Activated CD4-positive, alpha-beta T cell treated with anti-CD3 and anti-CD28 coated beads for 48 hours (primary cell): ENCODE measurements around the gene RGL1.

Source experiments
- DNase-seq: peaks from one replicate; pipeline ENCODE4 v3.0.0-alpha.2; 2020

Gene RGL1

DNA sequence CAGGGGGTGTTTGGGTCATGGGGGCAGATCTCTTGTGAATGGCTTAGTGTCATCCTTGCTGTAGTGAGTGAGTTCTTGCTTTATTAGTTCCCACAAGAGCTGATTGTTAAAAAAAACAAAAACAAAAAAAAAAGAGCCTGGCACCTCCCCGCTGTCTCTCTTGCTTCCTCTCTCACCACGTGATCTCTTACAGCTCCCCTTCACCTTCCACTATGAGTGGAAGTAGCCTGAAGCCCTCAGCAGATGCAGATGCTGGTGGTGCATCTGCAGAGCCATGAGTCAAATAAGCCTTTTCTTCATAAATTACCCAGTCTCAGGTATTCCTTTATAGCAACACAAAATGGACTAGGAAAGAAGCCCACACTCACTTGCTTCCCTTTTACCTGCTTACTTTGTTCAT lies 17.2 kb upstream of the RGL1 start:
- DNase-seq: no peak

GRCh38 chr1:183791319-183791718 lies 13.6 kb upstream of the RGL1 start:
- DNase-seq: no peak

- no peak for DNase-seq
Observed at GRCh38 chr1:183792300-183792699, 12.6 kb upstream of the RGL1 start.

DNA sequence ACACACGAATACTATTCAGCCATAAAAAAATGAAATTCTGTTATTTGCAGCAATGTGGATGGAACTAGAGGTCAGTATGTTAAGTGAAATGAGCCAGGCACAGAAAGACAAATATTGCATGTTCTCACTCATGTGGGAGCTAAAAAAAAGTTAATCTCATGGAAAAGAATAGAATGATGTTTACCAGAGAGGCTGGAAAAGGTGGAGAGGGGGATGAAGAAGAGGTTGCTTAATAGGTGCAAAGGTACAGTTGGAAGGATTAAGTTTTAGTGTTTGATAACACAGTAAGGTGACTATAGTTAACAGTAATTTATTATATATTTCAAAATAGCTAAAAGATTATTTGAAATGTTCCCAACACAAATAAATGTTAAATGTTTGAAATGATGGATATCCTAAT lies 10.8 kb upstream of the RGL1 start:
- no peak for DNase-seq

DNA sequence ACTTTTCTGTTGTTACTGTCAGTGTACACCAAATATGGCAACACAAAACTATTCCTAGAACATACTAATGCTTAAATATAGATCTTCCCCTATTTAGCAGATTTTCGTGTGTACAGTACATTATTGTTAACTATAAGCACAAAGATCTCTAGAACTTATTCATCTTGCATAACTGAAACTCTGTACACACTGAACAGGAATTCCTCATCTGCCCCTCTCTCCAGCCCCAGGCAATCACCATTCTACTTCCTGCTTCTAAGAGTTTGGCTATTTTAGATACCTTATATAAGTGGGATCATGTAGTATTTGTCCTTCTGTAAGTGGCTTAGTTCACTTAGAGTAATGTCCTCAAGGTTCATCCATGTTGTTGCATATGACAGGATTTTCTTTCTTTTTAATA lies 4.5 kb upstream of the RGL1 start:
- DNase-seq: no peak

GRCh38 chr1:183801649-183802048 lies 3.3 kb upstream of the RGL1 start:
- no peak for DNase-seq

DNA sequence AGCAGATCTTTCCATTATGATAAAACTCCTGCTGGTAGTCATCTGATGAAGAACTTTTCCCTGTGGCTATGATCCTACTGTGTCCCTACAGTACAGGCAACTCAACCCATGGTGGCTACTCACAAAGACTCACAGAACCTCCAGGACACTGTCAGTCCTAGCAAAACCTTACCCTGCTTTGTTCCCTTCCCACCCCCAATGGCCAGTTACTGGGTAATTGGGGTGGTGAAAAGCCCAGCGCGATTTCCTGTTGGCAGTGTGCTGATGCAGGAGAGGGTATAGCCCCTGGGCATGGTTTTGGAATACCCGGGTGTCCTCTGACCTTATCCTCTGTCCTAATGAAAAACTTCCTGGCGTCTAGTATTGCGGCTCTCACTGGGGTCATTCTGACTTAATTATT lies 533 bp upstream of the RGL1 start:
- DNase-seq: no peak

DNA sequence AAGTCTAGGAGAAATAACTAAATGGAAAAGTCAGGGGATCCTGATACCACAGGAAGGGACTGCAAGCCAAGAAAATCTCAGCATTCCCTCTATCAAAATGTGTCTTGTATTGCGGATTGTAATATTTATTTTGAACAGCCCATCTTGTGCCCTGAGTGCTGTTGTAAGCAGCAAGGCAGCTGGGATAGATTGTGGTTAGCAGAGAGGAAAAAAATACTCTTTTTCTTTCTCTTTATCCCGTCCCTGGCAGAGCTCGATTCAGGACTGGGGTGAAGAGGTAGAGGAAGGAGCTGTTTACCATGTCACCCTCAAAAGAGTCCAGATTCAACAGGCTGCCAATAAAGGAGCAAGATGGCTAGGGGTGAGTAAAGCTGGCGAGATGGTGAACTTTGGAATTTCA lies 1.2 kb downstream of the RGL1 start:
- no peak for DNase-seq

DNA sequence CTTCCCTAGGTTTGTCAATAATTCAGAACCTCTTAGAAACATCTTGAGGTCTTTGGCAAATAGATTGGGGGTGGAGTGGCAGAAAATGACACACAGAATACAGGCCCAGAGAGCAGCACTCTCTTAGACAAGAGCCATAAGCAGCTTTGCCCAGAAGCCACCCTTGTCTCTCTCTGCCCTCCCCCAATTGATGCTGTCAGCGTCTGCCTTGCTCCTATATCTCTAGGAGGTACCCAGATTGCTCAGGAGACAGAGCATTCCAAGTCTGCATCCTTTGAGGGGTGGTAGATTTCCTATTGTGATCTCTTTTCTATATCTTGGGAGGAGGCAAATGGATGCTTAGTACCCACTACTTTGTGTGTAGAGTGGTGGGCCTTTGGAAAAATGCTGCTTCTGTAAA lies 1.8 kb downstream of the RGL1 start:
- DNase-seq: no peak

- DNase-seq: no peak
Observed at GRCh38 chr1:183807549-183808168, 2.7 kb downstream of the RGL1 start.

DNA sequence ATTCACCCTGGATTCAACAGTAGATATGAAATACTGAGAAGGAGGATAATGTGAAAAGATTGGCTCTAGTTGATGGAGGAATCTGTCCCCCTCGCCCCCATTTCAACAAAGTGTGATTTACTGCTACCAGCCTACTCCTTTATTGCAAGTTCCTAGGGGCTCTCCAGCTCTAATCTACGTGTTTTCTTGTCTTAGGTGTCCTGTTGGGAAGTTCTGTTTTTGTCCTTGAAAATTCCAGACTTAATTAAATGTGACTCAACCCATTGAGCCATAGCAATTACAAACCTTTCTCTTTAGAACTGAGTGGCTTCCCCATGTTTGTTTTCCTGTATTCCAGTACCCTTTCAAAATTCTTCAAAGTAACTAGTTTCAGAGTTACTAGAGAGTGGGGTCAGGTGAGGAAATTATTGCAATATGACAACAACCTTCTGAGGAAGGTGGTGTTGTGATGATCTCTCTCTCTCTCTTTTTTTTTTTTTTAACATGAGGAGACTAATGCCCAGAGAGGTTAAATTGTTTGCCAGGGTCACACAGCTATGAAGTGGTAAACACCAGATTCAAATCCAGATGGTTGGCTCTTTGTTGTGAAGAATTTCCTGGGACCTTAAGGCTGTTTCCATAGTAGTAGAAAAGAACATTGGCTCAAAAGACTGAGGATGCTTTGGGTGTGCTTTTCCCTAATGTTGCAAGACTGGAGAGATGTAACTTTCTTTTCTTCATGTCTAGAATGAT lies 3.5 kb downstream of the RGL1 start:
- no peak for DNase-seq

DNA sequence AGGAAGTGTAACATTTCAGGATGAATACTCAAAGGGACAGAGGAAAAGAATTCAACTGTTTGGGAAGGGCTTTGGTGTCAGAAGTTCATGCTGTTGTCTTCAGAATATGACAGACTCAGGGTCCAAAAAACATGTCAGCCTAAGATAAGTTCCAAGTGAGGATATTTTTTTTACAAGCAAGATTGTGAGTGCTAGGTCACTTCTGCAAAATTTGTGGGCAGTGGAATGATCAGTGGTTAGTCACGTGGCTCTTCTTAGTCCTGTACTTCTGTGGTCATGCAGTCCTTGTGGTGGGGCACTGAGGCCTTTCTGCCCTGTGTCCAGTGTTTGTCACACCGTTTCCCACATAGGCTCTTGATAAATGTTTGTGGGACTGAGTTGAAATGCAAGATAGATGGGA lies 5.2 kb downstream of the RGL1 start:
- no peak for DNase-seq

- no peak for DNase-seq
Observed at GRCh38 chr1:183810756-183811544, 6.0 kb downstream of the RGL1 start.

DNA sequence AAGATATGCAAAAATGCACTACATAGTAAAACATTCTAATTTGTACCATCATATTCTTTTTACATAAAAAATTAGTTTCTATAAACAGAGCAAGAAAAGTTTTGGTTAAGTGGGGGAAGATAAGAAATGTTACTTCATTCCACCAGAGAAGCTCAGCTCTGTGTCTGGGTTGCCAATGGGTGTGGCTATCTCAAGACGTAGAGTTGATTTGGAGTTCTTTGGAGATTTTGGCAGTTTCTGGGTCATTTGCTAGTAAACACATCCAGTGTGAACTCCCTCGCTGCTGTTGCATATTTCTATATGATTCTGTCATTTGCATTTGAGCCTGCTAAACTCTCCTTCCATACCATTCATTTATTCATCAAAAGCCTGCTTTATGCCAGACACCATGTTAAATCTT lies 7.2 kb downstream of the RGL1 start:
- DNase-seq: no peak

GRCh38 chr1:183812686-183813569 lies 8.0 kb downstream of the RGL1 start:
- no peak for DNase-seq

- no peak for DNase-seq
Observed at GRCh38 chr1:183814121-183814681, 9.3 kb downstream of the RGL1 start.

DNA sequence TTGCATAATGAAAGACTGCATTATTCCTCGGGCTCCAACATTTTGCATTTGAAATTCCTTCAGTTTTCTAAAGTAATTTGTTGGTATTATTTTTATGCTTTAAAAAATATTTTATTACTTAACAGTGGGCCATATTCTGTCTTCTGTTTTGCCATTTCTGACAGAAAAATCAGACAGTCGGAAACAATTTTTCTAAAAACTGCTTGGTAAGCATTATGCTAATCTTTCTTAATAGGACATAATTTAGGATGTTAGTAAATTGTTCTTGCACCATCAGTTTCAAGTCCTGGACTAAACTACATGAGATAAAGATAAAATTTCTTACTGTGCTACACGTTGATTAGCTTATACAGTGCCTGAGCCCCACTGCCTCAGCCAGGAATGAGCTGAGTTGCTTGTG lies 11.2 kb downstream of the RGL1 start:
- DNase-seq: no peak

DNA sequence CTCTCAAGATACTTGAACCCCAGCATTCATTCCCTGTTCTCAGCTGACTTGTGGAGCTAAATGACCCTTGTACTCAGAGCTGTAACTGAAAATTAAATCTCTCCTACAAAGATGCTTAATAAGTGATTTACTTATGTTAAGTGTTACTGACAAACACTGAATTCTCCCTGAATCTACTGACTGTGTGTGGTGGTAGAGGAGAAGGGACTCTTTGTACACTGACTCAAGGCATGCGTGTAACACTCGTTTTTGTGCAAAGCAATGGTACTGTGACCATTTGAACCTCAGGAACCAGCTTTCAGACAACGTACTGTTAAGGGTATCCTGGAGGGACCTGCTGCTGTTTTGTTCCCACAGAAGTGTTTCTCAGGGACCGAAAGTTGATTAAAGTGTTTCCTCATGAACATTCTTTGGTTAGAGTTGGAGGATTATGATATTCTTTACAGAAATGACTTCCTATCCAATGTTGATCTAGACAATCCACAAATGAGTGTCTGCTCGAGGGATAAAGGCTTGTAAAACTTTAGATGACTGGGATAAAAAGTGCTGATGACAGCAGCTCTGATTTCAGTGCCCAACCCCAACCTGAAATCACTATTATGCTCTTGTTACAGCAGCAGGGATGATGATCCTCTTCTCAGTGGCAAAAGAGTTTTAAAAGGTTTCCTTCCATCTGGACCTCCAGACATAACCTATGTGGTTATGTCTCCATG lies 12.8 kb downstream of the RGL1 start:
- DNase-seq: no peak

- no peak for DNase-seq
Observed at GRCh38 chr1:183819059-183819458, 14.1 kb downstream of the RGL1 start.

DNA sequence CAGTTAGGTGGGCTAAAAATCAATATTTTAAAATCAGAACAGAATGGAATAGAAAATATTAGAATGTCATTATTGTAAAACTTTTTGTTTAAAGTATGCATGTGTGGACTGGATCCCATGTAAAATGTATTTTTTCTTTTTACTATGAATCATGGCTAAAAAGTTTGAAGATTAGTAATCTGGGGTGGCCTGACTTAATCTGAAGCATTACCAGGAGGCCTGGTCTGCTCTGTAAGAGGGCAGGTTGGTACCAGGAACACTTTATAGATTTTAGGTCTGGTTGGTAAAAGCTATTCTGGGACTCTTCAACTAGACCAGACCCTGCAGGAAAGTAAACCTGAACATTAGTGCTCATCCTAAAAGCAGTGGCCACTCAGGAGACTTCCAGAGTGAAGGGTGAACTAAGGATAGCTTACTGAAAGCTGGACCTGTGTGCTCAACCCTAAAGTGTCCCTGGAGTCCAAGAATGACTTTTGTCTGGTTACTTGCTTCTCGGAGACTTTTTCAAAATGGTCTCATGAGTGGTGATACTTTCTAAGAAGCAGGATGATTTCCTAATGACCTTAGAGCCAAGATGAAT lies 16.5 kb downstream of the RGL1 start:
- no peak for DNase-seq

DNA sequence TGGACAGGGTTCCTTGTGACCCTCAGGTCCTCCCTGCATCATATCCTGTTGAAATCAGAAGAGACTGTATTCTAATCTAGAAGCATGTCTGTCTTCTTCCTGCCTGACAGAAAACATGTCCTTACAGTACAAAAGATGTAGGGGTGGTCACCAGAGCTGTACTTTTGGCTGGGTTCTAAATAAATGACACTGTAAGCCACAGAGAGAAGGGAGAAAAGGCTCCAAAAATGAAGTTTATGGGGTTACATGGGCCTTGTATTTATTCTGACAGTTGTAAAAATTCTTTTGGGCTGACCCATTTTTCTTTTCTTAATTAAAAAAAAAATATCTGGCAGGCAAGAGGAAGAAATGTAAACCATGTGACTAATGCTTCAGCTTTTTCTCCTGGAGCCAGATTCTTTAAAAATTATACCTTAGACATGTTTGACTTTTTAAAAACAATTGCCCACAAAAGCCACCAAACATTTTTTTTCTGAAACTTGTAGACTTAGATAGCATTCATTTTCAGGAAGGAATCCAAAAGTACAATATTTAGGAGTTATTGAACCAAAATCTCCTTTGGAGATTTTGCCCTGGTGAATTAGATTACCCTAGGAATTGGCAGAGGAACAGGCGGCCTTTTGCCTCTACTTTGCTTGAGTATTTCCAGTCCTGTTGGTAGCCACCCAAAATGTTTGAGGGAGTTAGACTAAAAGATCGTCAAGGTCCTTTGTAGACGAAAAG lies 17.1 kb downstream of the RGL1 start:
- no peak for DNase-seq
